Measurements from ENCODE around the gene ERG28.
"Not testable (repeated sequence)": the region's sequence is repeated elsewhere in the genome, so short reads cannot be mapped to it uniquely, and the experiment has no call there.

ERG28 gene, protein sequence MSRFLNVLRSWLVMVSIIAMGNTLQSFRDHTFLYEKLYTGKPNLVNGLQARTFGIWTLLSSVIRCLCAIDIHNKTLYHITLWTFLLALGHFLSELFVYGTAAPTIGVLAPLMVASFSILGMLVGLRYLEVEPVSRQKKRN

DNA sequence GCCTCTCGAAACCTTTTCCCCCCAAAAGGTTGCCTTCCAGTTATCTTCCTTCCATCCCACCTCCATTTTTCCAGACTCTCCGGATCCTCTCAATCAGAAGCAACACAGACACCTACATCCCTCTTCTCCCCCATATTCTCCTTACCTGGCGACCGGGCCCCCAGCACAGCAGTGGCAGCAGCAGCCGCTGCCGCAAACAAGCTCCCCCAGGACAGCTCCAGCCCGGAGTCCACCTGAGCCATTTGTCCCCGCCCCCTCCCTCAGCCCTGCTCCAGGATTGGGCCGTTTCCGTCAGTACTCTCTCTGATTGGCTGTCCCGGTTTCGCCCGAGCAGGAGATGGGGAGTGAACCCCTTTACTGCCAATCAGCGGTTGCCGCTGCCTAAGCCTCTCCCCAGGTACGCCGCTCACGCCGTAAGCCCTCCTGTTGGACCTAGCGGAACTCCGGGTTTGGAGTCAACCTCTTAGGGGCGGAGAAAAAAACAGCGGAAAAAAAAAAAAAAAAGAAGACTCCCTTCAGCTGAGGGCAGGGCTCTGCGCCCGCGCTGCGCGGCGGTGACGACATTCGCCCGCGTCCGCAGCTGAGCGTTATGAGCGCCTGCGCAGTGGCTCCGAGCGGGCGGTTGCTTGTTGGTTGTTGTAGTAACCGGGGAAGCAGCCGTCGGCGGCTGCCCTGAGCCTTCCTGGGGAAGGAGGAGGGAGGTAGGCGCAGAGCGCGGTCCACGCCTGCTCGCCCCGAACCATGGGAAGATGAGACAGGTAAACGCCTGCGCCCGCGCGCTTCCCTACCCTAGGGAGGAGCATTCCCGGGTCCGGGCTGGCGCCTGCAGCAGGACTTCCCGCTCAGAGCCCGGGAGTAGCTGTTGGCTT, at the start of gene ERG28, which contains the start of gene TTLL5:
Gene ERG28 (minus strand): TSS at position 247 of the 869 bp plus-strand sequence. CDS start 3,374 bp downstream, outside the sequence.
Gene TTLL5 (plus strand): TSS at position 617 of the 869 bp plus-strand sequence. CDS start 1,904 bp downstream, outside the sequence.
- peak; percentile 95 for DNase-seq

DNA sequence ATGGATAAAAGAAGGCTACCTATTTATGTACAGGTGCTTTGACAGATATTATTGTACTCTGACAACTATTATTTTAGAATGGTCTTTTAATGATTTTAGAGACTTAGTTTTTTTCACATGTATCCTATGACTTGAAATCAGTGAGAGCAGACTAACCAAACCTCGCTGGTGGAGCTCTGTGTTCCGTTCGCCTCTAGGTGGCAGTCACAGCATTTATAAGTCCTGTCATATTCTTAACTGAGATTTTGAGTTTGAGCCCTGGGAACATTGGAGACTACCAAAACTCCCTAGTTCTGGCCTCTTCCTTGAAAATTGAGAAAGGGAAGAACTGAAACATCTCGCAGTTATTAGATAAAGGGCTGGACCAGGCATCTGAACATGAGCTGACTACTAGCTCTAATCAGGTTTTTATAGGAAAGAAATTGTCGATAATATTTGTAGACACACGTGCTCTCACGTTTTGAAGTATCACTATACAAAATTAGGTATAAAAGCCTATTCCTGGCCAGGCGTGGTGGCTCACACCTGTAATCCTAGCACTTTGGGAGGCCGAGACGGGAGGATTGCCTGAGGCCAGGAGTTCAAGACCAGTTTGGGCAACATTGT, 48.6 kb upstream of the ERG28 start:
- DNase-seq = peak; percentile 51

DNA sequence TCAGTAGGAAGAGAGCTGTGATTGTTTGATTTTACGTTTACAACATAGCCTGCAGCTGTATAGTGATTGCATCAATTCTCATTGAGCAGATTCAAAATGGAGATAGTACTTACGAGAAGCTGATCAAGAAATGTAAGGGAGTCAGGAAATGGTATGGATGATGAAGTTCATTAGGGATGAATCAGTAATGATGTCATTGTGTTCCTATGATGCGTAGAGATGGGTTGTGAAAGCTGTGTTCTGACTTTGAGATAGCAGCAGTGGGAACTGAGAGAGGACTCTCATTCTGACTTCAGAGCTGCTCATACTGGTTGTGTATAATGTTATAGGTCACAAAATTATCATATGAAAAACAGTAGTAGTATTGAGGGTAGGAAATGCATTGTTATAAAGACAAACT, 44.3 kb upstream of the ERG28 start:
- no peak for DNase-seq

DNA sequence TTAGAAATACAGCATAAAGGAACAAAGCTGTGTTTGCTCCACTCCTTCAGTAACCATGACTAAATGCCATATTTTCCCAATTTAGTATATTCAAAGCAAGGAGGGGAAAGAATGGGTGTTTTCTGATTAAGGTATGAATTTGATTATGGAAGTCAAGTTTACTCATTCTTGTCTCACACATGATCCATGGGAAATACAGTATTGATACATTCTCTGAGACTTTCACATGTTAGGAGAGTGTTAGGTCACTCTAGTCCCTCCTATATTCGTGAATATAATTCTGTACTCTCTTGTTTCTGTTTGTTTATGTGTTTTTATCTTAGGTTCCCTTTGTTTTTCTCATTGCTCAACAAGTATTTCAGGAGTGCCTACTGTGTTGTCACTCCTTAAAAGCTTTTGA, 42.8 kb upstream of the ERG28 start:
- DNase-seq = no peak

DNA sequence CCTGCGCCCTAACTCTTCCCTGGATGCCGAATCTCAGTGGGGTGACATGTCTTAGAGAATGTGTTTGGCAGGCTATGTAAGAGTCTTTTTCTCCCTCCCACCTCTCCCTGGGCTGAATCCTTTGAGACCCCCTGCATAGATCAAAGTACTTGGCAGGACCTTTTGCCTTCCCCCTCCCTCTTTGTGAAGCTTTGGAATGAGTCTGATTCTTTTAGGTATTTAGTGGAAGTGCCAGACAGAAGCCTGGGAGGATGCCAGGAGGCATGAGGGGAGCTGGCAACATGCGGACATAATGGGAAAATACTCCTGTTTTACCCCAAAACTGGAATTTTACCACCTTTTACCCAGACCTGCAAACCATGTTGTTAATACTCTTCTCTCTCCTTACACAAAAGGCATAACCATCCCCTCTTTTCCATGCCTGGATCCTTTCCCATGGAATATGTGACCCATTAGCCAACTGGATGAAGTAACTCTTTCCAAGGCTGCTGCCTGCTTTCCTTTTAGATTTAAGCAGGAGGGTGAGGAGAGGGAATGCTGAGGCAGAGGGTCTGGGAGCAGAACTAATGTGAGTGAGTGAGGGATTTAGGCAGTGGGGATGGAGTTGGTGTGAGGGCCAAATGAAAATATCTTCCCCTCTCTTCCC, 42.1 kb upstream of the ERG28 start:
- no peak for DNase-seq

DNA sequence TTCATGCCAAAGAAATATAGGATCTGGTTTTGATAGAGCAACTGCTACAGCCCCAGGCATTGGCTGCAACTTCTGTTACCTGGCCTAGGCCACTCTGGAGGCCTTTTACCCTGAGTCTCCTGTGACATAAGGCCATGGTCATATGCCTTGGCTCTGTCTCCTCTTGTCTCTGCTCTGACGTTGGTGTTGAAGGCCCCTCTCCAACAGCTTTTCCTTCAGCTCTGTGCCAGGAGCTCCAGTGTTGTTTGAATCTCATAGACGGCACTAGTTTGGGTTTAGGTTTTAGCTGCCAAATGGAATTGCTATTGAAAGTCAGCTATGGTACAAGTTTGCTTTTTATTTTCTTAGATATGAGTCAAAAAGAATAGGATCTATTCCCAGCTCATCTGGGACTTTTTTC, 41.4 kb upstream of the ERG28 start:
- DNase-seq = no peak

DNA sequence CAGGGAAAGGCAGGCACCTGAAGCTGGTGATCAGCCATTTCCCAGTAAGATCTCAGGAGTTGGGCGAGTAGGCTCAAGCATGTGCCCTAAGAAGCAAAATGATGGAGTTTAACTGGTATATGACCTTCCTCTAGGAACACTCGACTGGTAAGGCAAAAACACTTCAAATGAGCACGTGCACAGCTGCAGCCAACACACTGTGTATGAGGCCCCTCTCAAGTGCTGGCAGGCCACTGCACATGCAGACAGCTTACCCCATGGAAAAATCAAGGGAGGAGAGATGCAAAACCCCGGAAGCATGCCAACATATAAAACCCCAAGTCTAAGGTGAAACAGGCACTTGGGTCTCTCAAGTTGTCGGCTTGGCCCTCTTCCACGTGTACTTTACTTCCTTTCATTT, 39.6 kb upstream of the ERG28 start:
- no peak for DNase-seq

DNA sequence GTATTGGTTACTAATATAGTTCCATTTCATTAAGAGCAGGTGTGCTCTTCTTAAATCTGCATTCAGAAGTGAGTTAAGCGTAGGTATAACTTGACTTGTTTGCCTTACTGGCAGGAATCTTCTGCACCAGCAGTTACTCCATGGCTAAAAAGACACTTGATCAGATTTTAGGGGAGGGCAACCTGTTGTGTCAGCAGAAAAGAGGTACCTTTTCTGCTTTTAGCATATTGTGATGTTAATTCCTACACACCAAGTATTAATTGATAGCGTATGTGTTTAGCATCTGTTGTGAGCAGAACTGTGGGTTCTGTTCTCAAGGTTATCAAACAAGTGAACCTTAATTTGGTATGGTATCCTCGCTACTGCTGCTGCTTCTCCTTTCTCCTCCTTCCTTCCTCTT, 38.7 kb upstream of the ERG28 start:
- DNase-seq = peak; percentile 52

DNA sequence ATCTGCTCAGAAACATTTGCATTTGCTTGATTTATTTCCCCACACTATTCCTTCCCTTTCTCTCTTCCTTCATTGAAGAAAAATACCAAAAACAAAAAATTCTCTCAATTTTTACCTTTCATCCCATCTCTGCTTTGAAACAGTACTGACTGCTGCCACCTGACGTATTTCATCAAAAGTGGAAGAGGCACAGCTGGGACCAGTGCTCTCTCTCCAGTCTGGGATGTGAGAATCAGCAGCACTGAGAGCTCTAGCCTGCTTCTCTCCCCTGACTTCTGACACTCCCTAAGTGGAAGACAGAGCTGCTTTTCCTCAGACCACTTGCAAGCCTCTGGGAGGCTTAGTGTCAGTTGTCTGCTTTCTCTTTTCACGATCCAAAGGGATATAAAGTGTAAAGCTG, 37.2 kb upstream of the ERG28 start:
- DNase-seq = no peak

DNA sequence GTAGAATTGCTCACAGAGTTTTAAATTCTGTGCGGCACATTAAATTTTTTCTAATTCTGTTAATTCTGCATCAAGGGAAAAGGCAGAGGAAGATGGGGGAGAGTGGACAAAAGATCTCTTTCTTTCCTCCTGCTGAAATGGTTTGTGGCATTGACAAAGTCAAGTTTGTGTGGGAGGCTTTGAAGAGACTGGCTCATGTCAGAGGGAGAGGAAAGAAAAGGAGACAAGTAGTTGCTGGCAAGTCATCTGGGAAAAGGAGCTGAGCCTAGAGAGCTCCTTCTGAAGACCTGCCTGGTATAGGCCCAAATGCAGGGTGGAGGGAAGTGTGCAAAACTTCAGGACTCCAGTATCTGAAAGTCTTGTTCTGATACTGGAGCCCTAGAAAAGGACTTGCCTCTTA, 36.7 kb upstream of the ERG28 start:
- DNase-seq = no peak

DNA sequence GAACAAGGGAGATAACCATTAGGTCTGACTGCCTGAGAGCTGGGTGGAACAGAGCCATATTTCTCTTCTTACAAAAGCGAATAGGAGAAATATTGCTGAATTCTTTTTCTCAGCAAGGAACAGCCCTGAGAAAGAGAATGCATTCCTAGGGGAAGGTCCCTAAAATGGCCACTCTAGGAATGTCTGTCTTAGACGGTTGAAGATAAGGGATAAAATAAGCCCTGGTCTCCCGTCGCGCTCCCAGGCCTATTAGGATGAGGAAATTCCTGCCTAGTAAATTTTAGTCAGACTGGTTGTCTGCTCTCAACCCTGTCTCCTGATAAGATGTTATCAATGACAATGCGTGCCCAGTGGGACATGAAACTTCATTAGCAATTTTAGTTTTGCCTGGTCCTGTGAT, 34.3 kb upstream of the ERG28 start:
- not testable (repeated sequence) for DNase-seq

DNA sequence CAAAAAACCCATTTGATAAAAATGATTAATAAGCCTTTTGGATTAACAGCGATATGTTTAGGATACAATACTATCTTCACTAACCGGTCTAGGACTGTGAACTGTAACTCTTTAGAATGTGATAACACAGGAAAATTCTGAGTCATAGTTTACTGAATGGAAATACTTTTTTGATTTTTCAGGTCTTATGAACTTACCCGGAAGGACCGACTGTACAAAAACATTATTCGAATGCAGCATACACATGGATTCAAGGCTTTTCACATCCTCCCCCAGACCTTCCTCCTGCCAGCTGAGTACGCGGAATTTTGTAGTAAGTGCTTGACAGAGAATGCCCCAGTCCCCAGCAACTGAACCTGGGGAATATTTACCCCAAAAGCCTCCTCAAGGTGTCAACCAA, 29.3 kb upstream of the ERG28 start:
- DNase-seq = no peak

DNA sequence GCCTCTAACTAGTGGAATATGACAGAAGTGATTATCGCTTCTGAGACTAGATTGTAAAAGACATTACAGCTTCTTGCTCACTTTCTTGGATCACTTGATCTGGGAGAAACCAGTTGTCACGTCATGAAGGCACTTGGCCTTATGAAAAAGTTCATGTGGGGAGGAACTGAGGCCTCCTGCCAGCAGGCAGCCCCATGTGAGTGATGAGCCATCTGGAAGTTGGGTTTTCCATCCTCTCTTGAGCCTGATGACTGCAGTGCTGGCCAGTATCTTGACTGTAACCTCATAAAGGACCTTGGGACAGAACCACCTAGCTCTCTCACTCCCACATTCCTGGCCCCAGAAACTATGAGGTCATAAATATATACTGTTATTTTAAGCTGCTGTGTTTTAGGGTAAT, 28.3 kb upstream of the ERG28 start:
- DNase-seq = no peak

DNA sequence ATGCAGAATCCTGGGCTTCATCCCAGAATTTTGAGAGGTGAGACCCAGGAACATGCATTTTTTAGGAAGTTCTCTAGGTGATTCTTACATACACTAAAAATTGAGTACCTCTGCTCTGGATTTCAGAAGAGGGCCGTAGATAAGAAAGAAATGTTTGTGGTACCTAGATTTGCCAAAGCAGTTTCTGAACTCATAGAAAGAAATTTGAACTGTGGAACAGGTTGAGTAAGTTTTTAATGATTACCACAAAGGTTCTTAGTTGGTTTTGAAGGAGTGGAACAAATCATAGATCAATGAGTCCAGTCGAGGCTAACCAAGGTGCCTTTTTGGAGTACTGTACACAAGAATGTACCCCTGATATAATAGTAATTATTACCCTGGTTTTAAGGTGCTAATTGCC, 25.2 kb upstream of the ERG28 start:
- no peak for DNase-seq

DNA sequence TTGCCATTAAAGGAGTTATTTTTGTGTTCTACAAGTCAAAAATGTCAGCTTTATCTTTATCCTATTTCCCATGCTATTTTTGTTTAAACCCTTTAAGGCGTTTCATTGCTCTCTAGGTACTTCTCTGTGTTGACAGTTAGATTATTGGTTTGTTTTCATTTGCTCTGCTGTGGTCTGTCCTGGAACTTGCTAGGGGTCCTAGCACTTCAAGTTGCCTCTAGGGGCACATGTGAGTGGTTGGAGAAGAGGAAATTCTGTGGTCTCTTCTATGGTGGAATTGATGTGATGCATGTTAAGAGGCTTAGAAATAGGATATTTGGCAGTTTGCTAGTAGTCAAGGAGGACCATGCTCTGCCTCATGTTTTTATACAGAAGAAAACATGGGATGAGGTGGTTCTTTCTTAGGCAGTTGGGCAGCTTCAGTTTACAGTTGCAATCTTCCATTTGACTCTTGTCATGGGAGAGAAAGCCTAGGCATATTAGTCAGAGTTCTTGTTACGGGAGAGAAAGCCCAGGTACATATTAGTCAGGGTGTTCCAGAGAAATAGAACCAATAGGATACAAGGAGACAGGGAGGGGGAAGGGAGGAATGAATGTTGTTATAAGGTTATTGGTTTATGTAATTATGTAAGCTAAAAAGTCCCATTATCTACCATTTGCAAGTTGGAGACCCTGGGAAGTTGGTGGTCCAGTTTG, 14.7 kb upstream of the ERG28 start:
- peak; percentile 10 for DNase-seq

DNA sequence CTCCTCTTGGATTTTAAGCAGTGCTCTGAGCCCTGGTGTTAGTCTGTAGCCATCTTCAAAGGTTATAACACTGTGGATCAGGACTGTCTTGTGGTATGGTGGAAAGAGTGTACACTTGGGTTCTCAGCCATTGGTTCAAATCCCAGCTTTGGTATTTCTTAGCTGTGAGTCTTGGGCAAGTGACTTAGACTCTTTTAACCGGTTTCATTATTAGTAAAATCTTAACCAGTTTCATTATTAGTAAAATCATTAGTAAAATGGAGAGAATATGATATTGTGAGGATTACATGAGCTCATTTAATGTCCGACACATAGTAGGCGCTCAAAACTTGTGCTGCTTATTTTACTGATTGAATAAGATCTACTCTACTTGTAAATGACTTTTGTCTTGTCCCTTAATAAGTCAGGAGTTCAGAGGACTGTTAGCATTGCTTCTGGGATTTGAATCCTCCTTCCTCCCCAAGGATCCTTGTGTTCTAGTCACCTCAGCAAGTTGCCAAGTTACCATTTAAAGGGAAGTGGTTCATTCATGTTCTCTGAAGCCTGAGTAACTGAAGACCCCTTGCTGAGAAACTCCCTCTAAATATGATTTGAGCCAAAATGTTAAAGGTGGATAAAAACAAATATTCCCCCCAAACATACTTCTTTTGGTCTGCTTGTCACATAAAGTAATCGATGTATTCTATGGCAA, 12.8 kb upstream of the ERG28 start:
- no peak for DNase-seq

DNA sequence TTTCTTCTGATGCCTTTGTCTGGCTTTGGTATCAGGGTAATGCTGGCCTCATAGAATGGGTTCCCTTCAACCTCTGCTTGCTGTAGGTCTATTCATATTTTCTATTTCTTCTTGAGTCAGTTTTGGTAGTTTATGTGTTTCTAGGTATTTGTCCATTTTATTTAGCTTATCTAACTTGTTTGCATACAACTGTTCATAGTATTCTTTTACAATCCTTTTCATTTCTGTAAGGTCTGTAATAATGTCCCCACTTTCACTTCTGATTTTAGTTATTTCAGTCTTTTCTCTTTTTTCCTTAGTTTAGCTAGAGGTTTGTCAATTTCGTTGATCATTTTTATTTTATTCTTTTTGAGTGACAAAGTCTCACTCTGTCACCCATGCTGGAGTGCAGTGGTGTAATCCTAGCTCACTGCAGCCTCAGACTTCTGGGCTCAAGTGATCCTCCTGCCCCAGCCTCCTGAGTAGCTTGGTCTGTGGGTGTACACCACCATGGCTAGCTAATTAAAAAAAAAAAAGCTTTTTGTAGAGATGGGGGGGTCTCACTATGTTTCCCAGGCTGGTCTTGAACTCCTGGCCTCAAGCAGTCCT, 12.0 kb upstream of the ERG28 start:
- no peak for DNase-seq

DNA sequence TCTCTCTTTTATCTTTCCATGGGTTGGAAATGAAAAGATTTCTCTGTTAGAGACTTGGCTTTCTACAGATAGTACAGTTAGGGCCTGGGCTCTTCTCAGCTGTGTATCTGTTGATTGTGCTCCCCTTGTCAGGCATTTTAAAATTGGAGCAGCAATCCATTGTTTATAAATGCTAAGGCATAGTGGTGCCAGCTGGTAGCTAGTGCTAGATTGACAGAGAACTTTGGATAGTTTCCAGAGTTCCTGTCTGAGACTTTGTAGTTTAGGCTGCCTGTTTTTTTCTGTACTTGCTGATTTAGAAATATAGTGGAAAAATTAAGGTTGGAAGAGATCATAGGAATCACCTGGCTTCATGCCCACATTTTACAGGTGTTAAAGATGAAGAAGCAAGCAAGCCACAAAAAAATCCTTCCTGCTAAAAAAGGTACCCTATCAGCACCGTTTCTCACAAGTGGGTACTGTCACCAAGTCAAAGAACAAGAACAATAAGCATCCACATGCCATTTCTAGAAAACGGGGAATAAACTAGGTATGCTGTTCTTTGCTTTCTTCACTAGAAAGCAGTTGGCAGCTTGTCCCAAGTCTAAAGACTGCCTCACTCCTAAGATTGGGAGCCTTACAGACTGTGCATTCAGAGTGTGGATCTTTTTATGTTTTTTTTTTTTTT, 6.6 kb upstream of the ERG28 start:
- DNase-seq = no peak

DNA sequence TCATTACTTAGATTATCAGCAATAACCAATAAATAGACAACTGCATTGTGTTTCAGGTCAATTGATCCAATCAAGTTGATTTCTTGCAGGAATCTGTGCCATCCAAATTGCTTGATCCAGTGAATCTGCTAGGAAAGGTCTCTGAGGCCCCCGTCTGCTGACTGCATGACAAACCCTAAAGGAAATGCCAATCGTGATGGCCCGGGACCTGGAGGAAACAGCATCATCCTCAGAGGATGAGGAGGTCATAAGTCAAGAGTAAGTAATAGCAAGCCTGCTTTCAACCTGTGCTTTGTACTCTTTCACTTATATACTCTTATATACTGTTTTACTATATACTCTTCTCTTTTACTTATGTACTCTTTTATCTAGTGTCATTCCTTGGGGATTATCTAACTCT, 2.3 kb upstream of the ERG28 start:
- DNase-seq = no peak

DNA sequence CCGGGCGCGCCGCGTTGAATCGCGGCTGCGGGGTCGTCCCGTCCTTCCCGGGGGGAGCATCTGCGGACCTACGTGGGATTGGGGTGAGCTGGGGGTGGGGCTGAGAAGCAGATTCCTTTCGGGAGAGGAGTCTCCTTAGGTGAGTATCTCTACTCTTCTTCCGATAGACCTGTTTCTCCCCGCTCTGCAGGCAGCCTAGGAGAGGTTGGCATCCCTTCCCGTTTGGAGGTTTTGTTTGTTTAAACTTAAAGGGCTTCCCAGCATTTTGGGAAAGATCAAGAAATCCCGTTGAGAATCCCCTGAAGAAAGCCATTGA, 781 bp upstream of the ERG28 start:
- DNase-seq = no peak

DNA sequence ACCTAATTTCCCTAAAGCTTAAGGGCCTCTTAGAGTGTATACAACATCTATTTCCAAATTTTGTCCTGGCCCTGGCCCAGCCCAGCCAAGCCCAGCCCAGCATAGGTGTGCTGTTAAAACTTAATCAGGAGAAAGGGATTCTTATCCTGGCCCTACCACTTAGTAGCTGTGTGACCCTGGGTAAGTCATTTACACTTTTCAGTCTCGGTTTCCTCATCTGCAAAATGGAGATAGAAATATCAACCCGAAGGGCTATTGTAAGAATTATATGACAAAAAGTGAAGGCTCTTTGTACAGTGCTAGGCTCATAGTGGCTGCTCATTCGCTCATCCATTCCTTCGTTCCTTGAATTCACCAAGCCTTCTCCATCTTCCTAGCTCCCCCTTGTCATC, 442 bp downstream of the ERG28 start:
- DNase-seq = no peak

DNA sequence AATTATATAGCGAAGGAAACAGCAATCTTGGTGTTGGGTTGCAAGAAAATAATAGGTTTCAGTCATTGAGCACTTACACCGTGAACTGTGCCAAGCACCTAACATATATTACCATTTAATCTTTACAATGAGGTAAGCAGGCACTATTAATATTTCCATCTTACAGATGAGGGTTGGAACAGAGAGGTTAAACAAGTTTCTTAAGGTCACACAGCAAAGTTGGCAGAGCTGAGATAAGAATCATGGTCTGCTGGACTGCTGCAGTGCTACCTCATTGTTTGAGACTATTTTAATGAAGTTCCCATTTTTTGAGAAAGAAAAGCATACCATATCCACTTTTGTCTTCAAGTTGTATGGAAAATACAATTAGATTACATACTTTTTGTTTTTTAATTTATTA, 1.7 kb downstream of the ERG28 start:
- no peak for DNase-seq
